Lung (tissue), 12 donors: ENCODE results near the gene PODNL1. TPM values are rescaled to one million over a fixed set of nuclear protein-coding genes. Genes with fewer than 3 reads are reported as not detected.

Experiments used
- ATAC-seq: fragments of 200-7000 bp; cut with Tn5 transposase; one replicate; pipeline ENCODE4 v1.9.1; 2020; ENCODE audit warnings: moderate number of reproducible peaks; ENCODE audit not compliant: insufficient read depth, low FRiP score
- DNase-seq, 3 donors: peaks; one replicate each; pipeline ENCODE4 v3.0.0-alpha.2; 2013 to 2017
- H3K27ac ChIP-seq, 2 donors: one replicate each; pipeline ENCODE4 v1.5.1; 2013; ENCODE audit warnings: mild to moderate bottlenecking in 2 of 2, moderate library complexity in 2 of 2, control low read depth in 1 of 2, inconsistent platforms in 1 of 2, low read depth in 1 of 2, low read length in 1 of 2
- H3K27me3 ChIP-seq, 3 donors: one replicate each; pipeline ENCODE4 v1.5.1; 2013; ENCODE audit warnings: low read length in 2 of 3; ENCODE audit not compliant: control insufficient read depth in 3 of 3, insufficient read depth in 3 of 3
- H3K36me3 ChIP-seq, 4 donors: one replicate each; pipeline ENCODE4 v1.5.1; 2013; ENCODE audit warnings: low read length in 4 of 4, mild to moderate bottlenecking in 1 of 4, moderate library complexity in 1 of 4; ENCODE audit not compliant: control insufficient read depth in 4 of 4, insufficient read depth in 4 of 4
- H3K4me1 ChIP-seq, 5 donors: one replicate each; pipeline ENCODE4 v1.5.1; 2013; ENCODE audit warnings: low read length in 5 of 5, mild to moderate bottlenecking in 2 of 5, moderate library complexity in 1 of 5; ENCODE audit not compliant: control insufficient read depth in 5 of 5, insufficient read depth in 5 of 5
- H3K4me3 ChIP-seq: one replicate; pipeline ENCODE4 v1.5.1; 2013; ENCODE audit warnings: mild to moderate bottlenecking, control low read depth, moderate library complexity
- H3K9ac ChIP-seq, 2 donors: one replicate each; pipeline ENCODE4 v1.5.1; 2013; ENCODE audit warnings: low read length in 2 of 2, control low read depth in 1 of 2; ENCODE audit not compliant: insufficient read depth in 1 of 2
- H3K9me3 ChIP-seq, 4 donors: one replicate each; pipeline ENCODE4 v1.5.1; 2013; ENCODE audit warnings: low read length in 3 of 4, mild to moderate bottlenecking in 1 of 4, moderate library complexity in 1 of 4; ENCODE audit not compliant: control insufficient read depth in 4 of 4, insufficient read depth in 3 of 4
- WGBS, 2 donors: extraction: QIAGEN DNeasy Blood & Tissue Kit; methylation state at CpG; one replicate each; pipeline ENCODE4 v1.1.7; 2013; 5-methylcytosine and 5-hydroxymethylcytosine counted together
- polyA plus RNA-seq, 2 donors: library from polyadenylated mRNA; stranded (reverse); fragments of 200-250 nt; gene quantifications; one replicate each; pipeline ENCODE4 v1.2.1, GENCODE V29; 2013
- total RNA-seq, 2 donors: library from RNA; depleted of rRNA in 1 of 2; stranded (reverse); fragments of >200 nt in 1 of 2; gene quantifications; one replicate each; pipeline ENCODE4 v1.2.1, GENCODE V29; 2014 to 2021
- TF ChIP-seq, protein P1 (sequence below): IDR thresholded peaks from 2 replicates; pipeline ENCODE4 v1.5.1; 2012; ENCODE audit warnings: mild to moderate bottlenecking; ENCODE audit errors: control extremely low read depth, extremely low read depth
- donor health status: control.
- donor health status: control.
- donor health status: Bipolar disorder and iron deficiency.
- donor health status: healthy.
- donor health status: DM: yes; HTN: yes; CAD: no.

Gene PODNL1
- total and polyA plus RNA-seq, 4 donors: 0.55 to 6.4 (median 0.92) TPM

DNA sequence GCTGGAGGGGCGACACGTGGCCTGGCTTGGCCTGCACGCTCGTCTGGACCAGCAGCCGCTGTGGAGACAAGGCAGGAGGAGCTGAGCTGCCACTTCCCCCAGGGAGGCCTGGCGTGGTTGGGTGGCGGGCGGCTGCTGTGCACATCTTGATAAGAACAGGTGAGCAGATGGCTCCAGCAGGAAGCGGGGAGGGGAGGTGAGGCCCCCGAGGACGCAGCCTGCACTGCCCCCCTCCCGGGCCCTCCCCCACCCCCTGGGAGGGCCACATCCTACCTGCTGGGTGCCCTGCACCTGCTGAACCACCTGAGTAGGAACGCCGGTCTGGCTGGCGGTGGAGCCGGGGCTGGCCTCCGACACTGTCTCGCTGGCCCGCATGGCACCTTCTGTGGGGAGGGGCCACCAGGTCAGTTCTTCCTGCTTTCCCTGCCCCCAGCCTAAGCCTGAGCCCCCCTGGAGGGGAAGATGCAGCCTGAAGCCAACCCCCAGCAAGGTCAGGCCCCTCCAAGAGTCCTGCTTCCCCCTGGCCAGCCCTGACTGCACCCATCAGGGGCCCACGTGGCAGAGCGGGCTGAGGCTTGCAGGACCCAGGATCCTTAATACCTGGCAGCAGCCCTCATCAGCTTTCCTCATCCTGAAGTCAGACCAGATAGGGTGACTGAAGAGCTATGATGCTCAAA is 45.1 kb upstream of the PODNL1 start:
- no peak for DNase-seq
- H3K9ac ChIP-seq: no peak overlapping the region
- WGBS, 2 donors: 84 to 88% methylated on average over 21 of the region's 21 CpGs
- no peaks in the 10 kb centered on the region for H3K9me3 ChIP-seq
- H3K27ac ChIP-seq: no peak overlapping the region
- H3K4me3 ChIP-seq: no peak overlapping the region
- no peak for ATAC-seq
- H3K4me1 ChIP-seq: peaks cover 0 to 20% (median 13%) of the 10 kb centered on the region in 5 donors
- TF ChIP-seq, protein P1, sequence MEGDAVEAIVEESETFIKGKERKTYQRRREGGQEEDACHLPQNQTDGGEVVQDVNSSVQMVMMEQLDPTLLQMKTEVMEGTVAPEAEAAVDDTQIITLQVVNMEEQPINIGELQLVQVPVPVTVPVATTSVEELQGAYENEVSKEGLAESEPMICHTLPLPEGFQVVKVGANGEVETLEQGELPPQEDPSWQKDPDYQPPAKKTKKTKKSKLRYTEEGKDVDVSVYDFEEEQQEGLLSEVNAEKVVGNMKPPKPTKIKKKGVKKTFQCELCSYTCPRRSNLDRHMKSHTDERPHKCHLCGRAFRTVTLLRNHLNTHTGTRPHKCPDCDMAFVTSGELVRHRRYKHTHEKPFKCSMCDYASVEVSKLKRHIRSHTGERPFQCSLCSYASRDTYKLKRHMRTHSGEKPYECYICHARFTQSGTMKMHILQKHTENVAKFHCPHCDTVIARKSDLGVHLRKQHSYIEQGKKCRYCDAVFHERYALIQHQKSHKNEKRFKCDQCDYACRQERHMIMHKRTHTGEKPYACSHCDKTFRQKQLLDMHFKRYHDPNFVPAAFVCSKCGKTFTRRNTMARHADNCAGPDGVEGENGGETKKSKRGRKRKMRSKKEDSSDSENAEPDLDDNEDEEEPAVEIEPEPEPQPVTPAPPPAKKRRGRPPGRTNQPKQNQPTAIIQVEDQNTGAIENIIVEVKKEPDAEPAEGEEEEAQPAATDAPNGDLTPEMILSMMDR: no peak
- H3K27me3 ChIP-seq: no peaks in the 10 kb centered on the region
- peaks cover 0 to 18% (median 4%) of the 10 kb centered on the region in 4 donors for H3K36me3 ChIP-seq

DNA sequence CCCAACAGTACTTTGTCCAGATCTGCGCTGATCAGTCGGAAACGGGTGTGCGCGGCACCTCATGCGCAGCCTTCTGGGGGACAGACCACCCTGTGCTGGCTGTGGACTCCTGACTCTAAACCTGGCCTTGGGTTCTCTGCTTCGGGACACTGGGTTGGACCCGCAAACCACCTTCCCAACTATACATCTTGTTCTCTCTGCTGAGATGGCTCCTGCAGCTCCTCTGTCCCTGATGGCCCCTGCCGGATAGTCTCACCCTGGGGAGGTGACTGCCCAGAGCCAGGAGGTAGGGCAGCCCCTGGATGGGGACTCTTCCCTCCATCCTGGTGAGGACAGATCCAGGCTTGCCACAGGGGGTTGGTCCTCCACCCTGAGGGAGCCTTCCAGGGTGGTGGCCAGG is 44.6 kb upstream of the PODNL1 start:
- no peak overlapping the region for H3K27ac ChIP-seq
- no peak for ATAC-seq
- H3K4me3 ChIP-seq: no peak overlapping the region
- TF ChIP-seq, protein P1: no peak
- DNase-seq: no peak
- no peaks in the 10 kb centered on the region for H3K27me3 ChIP-seq
- WGBS, 2 donors: 95 to 99% methylated on average over 9 of the region's 9 CpGs
- no peaks in the 10 kb centered on the region for H3K9me3 ChIP-seq
- no peak overlapping the region for H3K9ac ChIP-seq
- H3K4me1 ChIP-seq: peaks cover 0 to 24% (median 13%) of the 10 kb centered on the region in 5 donors
- peaks cover 0 to 17% (median 5%) of the 10 kb centered on the region in 4 donors for H3K36me3 ChIP-seq

DNA sequence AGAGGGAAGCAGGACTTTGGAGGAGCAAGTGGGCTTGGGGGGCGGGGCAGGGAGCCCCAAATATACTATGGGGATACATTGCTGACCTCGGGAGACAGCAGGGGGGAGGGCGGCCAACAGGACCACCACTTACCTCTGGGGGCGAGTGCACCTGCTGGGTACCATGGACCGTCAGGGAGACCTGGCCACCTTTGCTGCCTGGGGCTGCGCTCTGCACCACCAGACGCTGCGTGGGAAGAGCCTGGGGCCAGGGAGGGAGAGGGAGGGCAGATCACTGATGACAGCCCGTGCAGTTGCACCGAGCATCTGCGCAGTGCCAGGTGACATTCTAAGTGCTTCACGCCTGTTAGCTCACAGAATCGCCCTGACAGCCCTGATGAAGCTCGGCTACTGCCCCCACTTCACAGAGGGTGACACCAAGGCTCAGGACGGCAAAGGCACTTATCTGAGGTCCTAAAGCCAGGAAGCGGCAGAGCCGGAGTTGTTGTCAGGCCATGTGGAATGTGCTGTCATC is 43.8 kb upstream of the PODNL1 start:
- no peak overlapping the region for H3K27ac ChIP-seq
- ATAC-seq (no peak), DNase-seq (no peak)
- H3K36me3 ChIP-seq: peaks cover 0 to 19% (median 6%) of the 10 kb centered on the region in 4 donors
- 94 to 98% methylated on average over 17 of the region's 17 CpGs for WGBS, 2 donors
- TF ChIP-seq, protein P1: no peak
- peaks cover 0 to 24% (median 12%) of the 10 kb centered on the region in 5 donors for H3K4me1 ChIP-seq
- no peak overlapping the region for H3K4me3 ChIP-seq
- H3K9me3 ChIP-seq: no peaks in the 10 kb centered on the region
- H3K27me3 ChIP-seq: no peaks in the 10 kb centered on the region
- H3K9ac ChIP-seq: no peak overlapping the region
